ENCODE results near the gene CGNL1.

Gene CGNL1

DNA sequence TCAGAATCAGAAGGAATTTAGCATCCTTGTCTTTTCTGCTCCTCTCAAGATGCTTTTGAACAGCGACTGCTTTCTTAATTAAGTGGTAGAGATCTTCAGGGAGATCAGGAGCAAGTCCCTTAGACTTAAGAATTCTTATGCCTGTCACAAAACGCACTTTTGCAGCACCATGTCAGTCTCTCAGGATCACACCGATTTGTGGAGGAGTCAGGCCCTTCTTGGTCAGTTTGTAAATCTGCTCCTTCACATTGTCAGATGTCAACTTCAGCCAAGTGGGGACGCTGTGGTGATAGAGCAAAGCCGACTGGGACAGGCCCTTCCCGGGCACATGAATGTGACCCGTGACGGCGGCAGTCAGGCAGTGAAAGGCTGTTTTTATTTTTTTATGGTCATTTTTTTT is 179.7 kb downstream of the CGNL1 start:
- DNase-seq (ENCODE audit: low spot score), result no peak
- in situ Hi-C loops (cut with MboI; ENCODE audit: low pct_unique_long_range_greater_than_20kb, low sequenced_read_pairs, unreplicated experiment), result no loop called here
- TF ChIP-seq, protein P1, sequence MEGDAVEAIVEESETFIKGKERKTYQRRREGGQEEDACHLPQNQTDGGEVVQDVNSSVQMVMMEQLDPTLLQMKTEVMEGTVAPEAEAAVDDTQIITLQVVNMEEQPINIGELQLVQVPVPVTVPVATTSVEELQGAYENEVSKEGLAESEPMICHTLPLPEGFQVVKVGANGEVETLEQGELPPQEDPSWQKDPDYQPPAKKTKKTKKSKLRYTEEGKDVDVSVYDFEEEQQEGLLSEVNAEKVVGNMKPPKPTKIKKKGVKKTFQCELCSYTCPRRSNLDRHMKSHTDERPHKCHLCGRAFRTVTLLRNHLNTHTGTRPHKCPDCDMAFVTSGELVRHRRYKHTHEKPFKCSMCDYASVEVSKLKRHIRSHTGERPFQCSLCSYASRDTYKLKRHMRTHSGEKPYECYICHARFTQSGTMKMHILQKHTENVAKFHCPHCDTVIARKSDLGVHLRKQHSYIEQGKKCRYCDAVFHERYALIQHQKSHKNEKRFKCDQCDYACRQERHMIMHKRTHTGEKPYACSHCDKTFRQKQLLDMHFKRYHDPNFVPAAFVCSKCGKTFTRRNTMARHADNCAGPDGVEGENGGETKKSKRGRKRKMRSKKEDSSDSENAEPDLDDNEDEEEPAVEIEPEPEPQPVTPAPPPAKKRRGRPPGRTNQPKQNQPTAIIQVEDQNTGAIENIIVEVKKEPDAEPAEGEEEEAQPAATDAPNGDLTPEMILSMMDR (IDR thresholded peaks at IDR 0.05; ENCODE audit: extremely low read depth, insufficient read depth, missing control alignments), result no peak

DNA sequence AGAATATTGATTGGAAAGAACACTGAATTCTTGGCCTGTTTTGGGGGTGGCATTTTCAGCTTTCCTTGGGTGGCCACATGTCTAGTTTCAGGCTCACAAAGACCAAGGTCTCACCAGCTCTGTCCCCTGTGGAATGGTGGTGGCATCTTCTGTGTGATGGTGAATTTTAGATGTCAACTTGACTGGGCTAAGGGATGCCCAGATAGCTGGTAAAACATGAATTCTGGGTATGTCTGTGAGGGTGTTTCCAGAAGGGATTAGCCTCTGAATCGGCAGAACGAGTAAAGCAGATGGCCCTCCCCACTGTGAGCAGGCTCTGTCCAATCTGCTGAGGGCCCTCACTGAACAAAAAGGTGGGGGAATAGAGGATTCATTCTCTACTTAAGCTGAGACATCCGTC is 181.0 kb downstream of the CGNL1 start:
- TF ChIP-seq, protein P1 (IDR thresholded peaks at IDR 0.05; ENCODE audit: extremely low read depth, insufficient read depth, missing control alignments), result no peak
- in situ Hi-C loops (cut with MboI; ENCODE audit: low pct_unique_long_range_greater_than_20kb, low sequenced_read_pairs, unreplicated experiment), result no loop called here
- DNase-seq (ENCODE audit: low spot score), result no peak

DNA sequence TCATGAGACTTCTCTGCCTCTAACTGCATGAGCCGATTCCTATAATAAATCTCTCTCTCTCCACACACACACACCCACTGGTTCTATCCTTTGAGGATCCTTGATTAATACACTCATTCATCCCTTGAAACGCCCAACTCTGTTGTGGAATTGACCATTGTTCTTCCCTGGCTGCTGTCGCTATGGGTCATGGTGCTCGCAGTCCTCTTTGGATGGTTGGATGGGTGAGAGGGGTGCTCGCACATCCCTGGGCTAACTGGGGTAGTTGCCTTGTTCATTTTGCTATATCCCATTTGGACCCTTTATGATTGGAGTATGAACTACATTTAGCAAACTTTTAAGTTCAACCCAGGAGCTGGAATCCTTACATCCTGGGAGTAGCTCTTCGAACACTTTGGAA is 181.5 kb downstream of the CGNL1 start:
- TF ChIP-seq, protein P1 (IDR thresholded peaks at IDR 0.05; ENCODE audit: extremely low read depth, insufficient read depth, missing control alignments), result no peak
- in situ Hi-C loops (cut with MboI; ENCODE audit: low pct_unique_long_range_greater_than_20kb, low sequenced_read_pairs, unreplicated experiment), result no loop called here
- no peak for DNase-seq (ENCODE audit: low spot score)

DNA sequence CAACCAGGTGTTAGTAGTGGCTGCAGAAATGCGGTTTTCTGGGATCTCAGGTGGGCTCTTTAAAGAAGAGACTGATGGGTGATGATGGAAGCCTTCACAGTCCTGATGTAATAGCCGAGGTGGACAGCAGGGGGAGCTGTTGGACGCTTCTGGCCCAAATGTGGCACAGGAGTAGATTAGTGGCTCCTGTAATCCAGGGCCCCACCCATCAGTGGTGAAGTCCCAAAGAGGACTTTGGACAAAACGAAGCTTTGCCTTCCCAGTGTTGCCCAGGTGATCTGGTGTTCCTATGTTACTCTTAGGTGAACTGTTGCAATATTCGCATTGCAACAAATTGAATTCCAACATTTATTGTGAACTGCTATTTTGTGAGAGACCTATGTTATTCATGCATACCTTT is 183.6 kb downstream of the CGNL1 start:
- in situ Hi-C loops (cut with MboI; ENCODE audit: low pct_unique_long_range_greater_than_20kb, low sequenced_read_pairs, unreplicated experiment), result no loop called here
- TF ChIP-seq, protein P1 (IDR thresholded peaks at IDR 0.05; ENCODE audit: extremely low read depth, insufficient read depth, missing control alignments), result peak; percentile 82
- peak; percentile 60 for DNase-seq (ENCODE audit: low spot score)

DNA sequence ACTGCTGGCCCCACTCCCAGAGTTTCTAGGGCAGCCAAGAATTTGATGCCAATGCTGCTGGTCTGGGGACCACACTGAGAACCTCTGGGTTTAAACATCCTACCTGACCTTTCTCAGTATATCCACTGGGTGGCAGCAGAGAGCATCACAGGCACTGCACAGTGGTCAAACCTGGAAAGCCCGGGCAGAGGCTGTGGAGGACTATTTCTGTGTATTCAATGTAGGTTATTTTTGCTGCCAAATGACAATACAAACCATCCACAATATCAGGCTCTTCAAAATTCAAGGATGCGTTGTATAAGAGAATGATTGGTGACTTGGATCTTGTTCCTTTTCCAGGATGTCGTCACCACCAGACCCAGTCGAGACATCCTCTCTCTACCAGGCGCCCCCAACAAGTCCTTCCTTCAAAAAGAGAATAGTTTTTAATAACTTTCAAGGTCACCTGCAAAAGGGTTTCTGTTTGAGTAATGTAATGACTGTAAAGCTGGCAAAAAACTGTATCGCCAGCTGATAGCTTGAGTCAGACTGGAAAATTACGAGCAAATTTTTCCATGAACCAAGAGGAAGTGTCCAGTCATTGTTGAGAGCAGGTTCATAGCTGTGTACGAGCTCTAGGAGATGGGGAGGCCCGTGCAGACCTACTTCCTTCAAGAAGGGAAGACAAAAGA is 184.9 kb downstream of the CGNL1 start:
- in situ Hi-C loops (cut with MboI; ENCODE audit: low pct_unique_long_range_greater_than_20kb, low sequenced_read_pairs, unreplicated experiment), result no loop called here
- TF ChIP-seq, protein P1 (IDR thresholded peaks at IDR 0.05; ENCODE audit: extremely low read depth, insufficient read depth, missing control alignments), result peak; percentile 85
- peak; percentile 74 for DNase-seq (ENCODE audit: low spot score)

DNA sequence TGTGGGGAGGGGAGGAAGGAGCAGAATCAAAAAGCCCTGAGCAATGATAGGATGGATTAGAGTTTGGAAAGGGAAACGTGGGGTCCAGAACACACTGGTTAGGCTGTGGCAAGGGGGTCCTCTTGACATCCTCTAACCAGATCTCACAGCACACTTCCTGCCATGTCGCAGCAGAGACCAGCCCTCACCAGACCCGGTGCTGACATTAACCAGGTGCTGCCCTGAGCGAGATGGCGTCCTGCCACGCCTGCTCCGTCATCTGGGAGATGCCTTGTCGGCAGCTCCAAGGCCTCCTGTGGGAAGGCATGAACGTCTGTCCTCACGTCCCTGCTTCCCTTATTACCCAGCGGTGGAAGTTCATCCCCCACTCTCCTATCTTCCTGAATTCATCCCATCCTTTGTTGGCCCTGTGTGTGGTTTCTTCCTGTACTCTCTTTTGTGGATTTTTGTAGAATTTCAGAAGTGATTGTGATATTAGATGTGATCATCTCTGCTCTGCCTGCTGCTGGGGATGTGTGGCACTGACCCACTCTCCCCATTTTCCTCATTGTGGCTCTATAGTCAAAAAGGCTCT is 186.0 kb downstream of the CGNL1 start:
- in situ Hi-C loops (cut with MboI; ENCODE audit: low pct_unique_long_range_greater_than_20kb, low sequenced_read_pairs, unreplicated experiment), result no loop called here
- DNase-seq (ENCODE audit: low spot score), result no peak
- TF ChIP-seq, protein P1 (IDR thresholded peaks at IDR 0.05; ENCODE audit: extremely low read depth, insufficient read depth, missing control alignments), result no peak
